Upper lobe of right lung (tissue), 1 donor: ENCODE measurements around the gene SCTR. TPM values are rescaled to one million over a fixed set of nuclear protein-coding genes. Genes with fewer than 3 reads are reported as not detected.

Experiments used
- ATAC-seq: fragments of 200-7000 bp; cut with Tn5 transposase; one replicate; pipeline ENCODE4 v1.9.1; 2020; ENCODE audit warnings: mild to moderate bottlenecking, moderate library complexity
- DNase-seq: peaks from one replicate; pipeline ENCODE4 v3.0.0-alpha.2; 2020
- H3K27ac ChIP-seq: fragments of 200-600 bp; one replicate; pipeline ENCODE4 v1.8.0; 2022
- H3K27me3 ChIP-seq: fragments of 200-600 bp; one replicate; pipeline ENCODE4 v1.8.0; 2022; ENCODE audit warnings: mild to moderate bottlenecking
- H3K36me3 ChIP-seq: fragments of 200-600 bp; one replicate; pipeline ENCODE4 v1.8.0; 2022
- H3K4me1 ChIP-seq: fragments of 200-600 bp; one replicate; pipeline ENCODE4 v1.8.0; 2022
- H3K4me3 ChIP-seq: fragments of 200-600 bp; one replicate; pipeline ENCODE4 v1.8.0; 2022; ENCODE audit warnings: mild to moderate bottlenecking
- H3K9me3 ChIP-seq: fragments of 200-600 bp; one replicate; pipeline ENCODE4 v1.8.0; 2022
- intact Hi-C: fragments of 100-400 bp; cut with DNase I; formaldehyde crosslinking; loops from one replicate; pipeline ENCODE4 v1.11.0; 2022
- total RNA-seq: library from RNA; stranded (reverse); fragmentation: NEBNext Ultra II Directional; extraction: Animal tissue kit (Norgen Biotek cat#: 25700); gene quantifications from one replicate; pipeline ENCODE4 v1.2.1, GENCODE V29; 2021
- TF ChIP-seq, protein P1 (sequence below): fragments of 200-600 bp; IDR thresholded peaks from one replicate; pipeline ENCODE4 v1.8.0; 2022; ENCODE audit warnings: antibody characterized with exemption
- donor health status: DM: no; HTN: yes; CAD: no; lungs with severe emphysema.

The SCTR gene
- total RNA-seq, 1 donor from 2014 or later = 21.0 TPM

DNA sequence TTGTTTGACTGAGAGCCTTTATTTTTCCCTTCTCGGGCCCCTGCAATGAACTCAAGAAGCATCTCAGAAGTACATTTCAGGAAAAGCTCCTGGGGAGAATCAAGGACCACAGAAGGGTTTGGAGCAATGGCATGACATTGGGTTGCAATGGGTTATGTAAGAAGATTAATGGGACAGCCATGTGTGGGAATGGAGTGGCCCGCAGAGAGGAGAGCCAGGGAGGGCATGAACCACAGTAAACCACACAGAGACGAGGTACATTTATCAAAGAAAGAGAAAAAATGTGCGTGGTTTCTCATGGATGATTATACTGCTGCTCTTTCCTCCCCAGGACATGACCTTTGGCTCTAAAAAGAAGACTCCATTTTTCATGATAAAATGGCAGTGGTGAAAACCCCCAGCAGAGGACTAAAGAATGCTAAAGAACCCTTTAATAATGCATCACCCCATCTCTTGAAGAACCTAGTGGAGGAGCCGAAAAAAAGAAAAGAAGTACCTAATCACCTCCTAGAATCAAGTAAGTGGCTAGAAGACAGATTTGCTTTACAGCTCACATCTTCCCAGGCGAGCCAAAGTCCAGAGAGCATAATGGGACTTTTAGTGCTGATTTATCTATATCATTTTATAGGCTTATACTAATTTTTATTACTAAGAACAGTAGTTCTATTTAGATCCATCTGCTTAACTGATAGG is 21.6 kb upstream of the SCTR start:
- peak overlapping the region; percentile 90 for H3K27ac ChIP-seq
- intact Hi-C loops = no loop called here
- ATAC-seq (no peak), DNase-seq (no peak)
- H3K9me3 ChIP-seq = no peaks in the 10 kb centered on the region
- H3K36me3 ChIP-seq = no peaks in the 10 kb centered on the region
- peaks cover 20% of the 10 kb centered on the region for H3K4me1 ChIP-seq
- H3K27me3 ChIP-seq = no peaks in the 10 kb centered on the region
- TF ChIP-seq, protein P1, sequence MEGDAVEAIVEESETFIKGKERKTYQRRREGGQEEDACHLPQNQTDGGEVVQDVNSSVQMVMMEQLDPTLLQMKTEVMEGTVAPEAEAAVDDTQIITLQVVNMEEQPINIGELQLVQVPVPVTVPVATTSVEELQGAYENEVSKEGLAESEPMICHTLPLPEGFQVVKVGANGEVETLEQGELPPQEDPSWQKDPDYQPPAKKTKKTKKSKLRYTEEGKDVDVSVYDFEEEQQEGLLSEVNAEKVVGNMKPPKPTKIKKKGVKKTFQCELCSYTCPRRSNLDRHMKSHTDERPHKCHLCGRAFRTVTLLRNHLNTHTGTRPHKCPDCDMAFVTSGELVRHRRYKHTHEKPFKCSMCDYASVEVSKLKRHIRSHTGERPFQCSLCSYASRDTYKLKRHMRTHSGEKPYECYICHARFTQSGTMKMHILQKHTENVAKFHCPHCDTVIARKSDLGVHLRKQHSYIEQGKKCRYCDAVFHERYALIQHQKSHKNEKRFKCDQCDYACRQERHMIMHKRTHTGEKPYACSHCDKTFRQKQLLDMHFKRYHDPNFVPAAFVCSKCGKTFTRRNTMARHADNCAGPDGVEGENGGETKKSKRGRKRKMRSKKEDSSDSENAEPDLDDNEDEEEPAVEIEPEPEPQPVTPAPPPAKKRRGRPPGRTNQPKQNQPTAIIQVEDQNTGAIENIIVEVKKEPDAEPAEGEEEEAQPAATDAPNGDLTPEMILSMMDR = no peak
- no peak overlapping the region for H3K4me3 ChIP-seq

DNA sequence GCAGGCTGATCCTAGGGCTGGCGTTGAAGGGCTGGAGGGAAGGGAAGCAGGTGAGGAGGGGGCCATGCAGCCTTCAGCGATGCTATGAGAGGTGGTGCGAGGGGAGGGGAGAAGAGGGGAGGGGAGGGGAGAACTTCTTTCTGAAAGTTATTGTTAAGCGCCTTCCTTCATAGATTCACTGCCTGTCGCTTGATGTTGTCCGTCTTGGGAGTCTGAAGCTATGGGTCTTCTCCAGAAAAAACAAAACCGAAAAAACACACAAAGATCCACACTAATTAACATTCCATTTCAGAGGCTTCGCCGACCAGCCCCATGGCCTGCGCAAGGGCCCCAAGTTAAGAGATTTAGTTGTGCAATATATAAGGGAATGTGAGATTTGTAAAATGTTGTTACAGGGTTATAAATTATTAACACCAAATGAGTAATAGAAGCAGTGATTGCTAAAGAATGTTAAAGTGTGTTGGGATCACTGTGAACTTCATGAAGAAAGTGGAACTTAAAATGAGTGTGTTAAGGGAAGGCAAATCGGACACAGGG is 20.7 kb upstream of the SCTR start:
- intact Hi-C loops = no loop called here
- peak overlapping the region; percentile 90 for H3K27ac ChIP-seq
- H3K27me3 ChIP-seq = no peaks in the 10 kb centered on the region
- no peaks in the 10 kb centered on the region for H3K9me3 ChIP-seq
- H3K36me3 ChIP-seq = no peaks in the 10 kb centered on the region
- peaks cover 20% of the 10 kb centered on the region for H3K4me1 ChIP-seq
- no peak for DNase-seq
- TF ChIP-seq, protein P1 = no peak
- ATAC-seq = peak; percentile 50
- peak overlapping the region; percentile 62 for H3K4me3 ChIP-seq

DNA sequence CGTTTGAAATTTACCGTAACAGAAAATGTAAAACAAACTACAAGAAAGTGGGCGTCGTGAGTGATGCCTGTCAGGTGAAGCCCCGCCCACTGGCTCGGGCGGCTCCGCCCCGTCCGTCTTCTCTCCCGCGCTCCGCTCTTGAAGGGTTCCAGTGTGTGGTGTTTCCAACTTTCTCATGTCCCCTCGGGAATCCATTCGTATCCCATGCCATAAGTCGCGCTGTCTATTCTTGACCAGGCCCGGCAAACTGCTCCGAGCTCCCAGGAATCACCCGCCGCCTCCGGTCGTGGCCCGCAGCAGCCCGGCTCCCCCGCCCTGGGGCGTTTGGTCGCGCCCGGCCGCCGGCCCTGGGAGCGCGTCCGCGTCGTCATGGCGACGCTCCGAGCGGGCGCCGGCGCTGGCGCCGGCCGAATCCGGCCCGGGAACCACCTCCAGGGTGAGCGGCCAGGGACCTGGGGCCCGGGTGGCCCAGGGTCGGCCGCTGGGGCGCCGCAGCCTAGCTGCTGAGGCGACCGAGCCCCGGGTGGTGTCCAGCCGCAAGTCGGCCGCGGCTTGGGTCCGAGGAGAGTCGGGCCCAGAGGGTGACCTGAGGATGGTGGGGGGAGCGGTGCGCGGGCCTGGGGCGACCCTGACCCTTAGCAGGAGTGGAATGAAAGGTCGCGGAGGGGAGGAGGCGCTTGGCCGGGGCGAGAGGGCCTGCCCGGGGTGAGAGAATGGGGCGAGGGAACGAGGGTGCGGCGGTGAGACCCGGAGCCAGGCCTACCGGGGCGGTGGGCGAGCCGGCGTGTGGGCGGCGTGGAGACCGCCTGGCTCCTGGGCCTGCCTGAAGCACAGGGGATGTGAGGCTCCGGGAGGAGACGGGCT is 20.0 kb upstream of the SCTR start, which contains the start of gene CFAP221:
TSS of gene CFAP221 (plus strand) at position 375 of the 864 bp plus-strand sequence. CDS start 1,683 bp downstream, outside the sequence.
- H3K27ac ChIP-seq = peak within 1 kb of the TSS; percentile 90
- peaks cover 14% of the 10 kb centered on the region for H3K4me1 ChIP-seq
- intact Hi-C loops = no loop called here
- TF ChIP-seq, protein P1 = no peak
- no peaks in the 10 kb centered on the region for H3K9me3 ChIP-seq
- ATAC-seq = peak; percentile 93
- no peaks in the 10 kb centered on the region for H3K36me3 ChIP-seq
- DNase-seq = peak; percentile 93
- no peaks in the 10 kb centered on the region for H3K27me3 ChIP-seq
- H3K4me3 ChIP-seq = peak within 1 kb of the TSS; percentile 62

DNA sequence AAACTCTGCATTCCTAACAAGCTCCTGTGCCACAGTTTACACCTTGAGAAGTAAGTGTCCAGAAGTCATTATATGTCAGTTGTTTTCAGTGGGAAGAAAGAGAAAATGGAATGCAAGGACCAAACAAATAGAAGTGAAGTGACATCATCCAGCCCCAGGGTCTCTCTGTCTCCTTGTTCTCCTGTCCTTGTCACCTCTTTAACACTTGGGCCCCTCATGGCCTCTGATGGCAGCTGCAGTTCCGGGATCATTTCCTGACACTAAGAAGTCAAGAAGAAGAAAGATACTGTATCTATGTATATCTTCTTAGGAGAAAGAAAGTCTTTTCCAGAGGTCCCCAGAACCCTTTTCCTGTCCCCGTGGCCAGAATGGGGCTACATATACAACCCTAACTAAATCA is 17.2 kb upstream of the SCTR start:
- H3K36me3 ChIP-seq = no peaks in the 10 kb centered on the region
- DNase-seq (no peak), ATAC-seq (no peak)
- peaks cover under 1% of the 10 kb centered on the region for H3K4me1 ChIP-seq
- no peaks in the 10 kb centered on the region for H3K9me3 ChIP-seq
- TF ChIP-seq, protein P1 = no peak
- no peak overlapping the region for H3K4me3 ChIP-seq
- H3K27me3 ChIP-seq = no peaks in the 10 kb centered on the region
- H3K27ac ChIP-seq = no peak overlapping the region
- intact Hi-C loops = no loop called here

DNA sequence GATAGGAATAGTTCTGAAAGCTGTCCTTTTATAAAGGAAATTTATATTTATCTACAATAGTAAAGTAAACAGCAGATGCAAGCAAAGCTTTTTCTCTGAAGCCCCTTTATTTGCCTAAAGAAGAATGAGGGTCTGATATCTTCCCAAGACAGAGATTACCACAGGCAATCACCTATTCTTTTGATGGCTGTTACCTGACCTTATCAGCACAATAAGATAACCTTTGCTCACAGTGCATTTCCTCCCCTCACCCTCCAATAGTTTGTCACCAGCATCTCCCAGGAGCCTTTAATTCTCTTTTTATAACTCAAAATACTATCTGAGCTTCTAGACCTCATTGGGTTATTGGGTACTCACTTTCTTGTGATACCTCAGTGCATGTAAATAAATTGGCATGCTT is 13.5 kb upstream of the SCTR start:
- Histone ChIP-seq H3K36me3 (no peaks in the 10 kb centered on the region), H3K27ac (no peak overlapping the region), H3K9me3 (peaks cover 5% of the 10 kb centered on the region), H3K27me3 (no peaks in the 10 kb centered on the region), H3K4me1 (no peaks in the 10 kb centered on the region), H3K4me3 (no peak overlapping the region)
- ATAC-seq = no peak
- TF ChIP-seq, protein P1 = no peak
- DNase-seq = no peak
- intact Hi-C loops = no loop called here
